Subcutaneous adipose tissue (tissue), 4 donors: ENCODE results near the gene ACP2. TPM values are rescaled to one million over a fixed set of nuclear protein-coding genes. Genes with fewer than 3 reads are reported as not detected.

ENCODE experiments used
- total RNA-seq, 4 donors: library from RNA; depleted of rRNA; stranded (reverse); fragments of >200 nt; gene quantifications; one replicate each; pipeline ENCODE4 v1.1.0, GENCODE V29; 2016
- TF ChIP-seq, protein P1 (sequence below): fragments of 450-650 bp; IDR thresholded peaks from one replicate; pipeline ENCODE4 v1.5.1; 2016; ENCODE audit warnings: low read depth, mild to moderate bottlenecking, control low read depth, antibody characterized with exemption, moderate library complexity

ACP2 gene
- total RNA-seq, 4 donors from 2014 or later, result 30.7 to 116 (median 42.3) TPM

DNA sequence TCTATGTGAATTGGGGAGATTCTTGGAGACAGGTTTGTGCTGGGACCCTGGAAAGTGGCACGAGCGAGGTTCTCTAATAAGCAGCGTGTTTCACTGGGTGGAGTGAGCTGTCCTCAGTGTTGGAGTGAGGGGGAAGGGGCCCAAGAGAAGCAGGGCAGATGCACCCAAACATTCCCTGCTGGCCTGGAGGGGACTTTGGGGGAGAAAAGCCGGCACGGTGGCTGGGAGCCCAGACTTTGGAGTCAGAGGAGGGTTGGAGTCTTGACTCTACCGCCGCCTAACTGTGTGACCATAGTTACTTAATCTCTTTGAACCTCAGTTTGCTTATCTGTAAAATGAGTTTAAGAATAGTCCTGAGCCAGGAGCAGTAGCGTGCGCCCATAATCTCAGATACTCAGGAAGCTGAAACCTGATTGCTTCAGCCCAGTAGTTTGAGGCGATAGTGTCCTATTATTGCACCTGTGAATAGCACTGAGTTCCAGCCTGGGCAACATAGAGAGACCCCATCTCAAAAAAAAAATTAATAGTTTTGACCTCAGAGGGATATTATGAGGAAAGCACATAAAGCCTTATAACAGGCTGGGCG is 9.8 kb upstream of the ACP2 start:
- TF ChIP-seq, protein P1, sequence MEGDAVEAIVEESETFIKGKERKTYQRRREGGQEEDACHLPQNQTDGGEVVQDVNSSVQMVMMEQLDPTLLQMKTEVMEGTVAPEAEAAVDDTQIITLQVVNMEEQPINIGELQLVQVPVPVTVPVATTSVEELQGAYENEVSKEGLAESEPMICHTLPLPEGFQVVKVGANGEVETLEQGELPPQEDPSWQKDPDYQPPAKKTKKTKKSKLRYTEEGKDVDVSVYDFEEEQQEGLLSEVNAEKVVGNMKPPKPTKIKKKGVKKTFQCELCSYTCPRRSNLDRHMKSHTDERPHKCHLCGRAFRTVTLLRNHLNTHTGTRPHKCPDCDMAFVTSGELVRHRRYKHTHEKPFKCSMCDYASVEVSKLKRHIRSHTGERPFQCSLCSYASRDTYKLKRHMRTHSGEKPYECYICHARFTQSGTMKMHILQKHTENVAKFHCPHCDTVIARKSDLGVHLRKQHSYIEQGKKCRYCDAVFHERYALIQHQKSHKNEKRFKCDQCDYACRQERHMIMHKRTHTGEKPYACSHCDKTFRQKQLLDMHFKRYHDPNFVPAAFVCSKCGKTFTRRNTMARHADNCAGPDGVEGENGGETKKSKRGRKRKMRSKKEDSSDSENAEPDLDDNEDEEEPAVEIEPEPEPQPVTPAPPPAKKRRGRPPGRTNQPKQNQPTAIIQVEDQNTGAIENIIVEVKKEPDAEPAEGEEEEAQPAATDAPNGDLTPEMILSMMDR, result no peak

DNA sequence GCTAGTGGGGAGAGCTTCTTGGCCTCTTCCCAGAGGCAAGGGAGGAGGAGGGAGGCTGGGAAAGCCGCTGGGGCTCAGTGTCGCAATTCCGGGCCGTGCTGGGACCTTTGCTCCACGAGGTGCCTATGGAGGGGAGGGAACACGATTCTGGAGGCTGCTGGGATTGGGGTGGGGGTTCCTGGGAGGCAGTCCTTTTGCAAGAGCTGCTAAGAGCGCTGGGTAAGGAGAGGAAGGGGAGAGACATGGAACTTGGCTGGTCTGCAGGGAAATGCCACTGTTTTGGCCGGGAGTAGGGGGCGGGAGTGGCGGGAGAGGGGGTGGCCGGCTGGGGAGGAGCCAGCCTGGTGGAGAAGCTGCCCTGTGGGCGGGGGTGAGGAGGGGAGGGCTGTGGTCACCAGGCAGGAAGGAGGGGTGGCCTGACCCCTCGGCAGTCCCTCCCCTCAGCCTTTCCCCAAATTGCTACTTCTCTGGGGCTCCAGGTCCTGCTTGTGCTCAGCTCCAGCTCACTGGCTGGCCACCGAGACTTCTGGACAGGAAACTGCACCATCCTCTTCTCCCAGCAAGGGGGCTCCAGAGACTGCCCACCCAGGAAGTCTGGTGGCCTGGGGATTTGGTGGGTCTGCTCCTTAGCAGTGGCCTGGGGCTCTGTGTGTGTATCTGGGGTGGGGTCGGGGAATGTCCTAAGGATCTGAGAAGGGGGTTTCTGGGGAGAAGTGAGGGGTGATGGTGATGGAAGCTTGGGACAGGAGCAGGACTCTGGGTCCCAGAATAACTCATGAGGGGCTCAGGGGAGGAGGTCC is 9.1 kb upstream of the ACP2 start, which contains the start of gene NR1H3:
TSS of gene NR1H3 (plus strand) at position 480 of the 800 bp plus-strand sequence. CDS start 1,221 bp downstream, outside the sequence.
- TF ChIP-seq, protein P1, result no peak

DNA sequence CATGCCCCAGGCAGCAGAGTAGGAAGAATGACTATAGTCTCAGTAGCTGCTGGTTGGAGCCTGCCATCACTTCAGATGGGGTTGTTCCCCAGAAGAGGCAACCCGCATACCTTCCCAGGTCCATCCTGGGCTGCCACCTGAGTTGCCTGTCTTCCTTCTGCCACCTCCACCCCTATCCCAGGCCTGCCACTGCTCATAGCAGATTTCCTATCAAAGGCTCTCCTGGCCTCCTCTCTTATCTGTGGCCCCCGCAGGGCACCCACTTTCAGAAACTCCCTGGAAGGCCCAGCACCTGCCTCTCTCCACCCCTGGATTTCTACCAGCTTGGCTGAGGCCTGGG is 8.5 kb upstream of the ACP2 start:
- TF ChIP-seq, protein P1, result no peak

DNA sequence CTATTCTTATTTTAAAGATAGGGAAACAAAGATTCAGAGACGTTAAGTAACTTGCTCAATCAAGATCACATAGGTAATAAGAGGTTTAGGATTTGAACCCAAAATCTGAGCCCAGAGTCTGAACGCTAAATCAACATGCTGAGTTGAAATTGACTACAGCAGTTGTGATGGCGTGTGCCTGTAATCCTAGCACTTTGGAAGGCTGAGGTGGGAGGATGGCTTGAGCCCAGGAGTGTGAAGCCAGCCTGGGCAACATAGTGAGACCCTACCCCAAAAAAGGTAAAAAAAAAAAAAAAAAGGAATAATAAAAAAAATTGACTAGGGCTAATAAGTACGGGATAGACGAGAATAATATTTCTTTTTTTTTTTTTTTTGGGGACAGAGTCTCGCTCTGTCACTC is 7.8 kb upstream of the ACP2 start:
- TF ChIP-seq, protein P1, result no peak

DNA sequence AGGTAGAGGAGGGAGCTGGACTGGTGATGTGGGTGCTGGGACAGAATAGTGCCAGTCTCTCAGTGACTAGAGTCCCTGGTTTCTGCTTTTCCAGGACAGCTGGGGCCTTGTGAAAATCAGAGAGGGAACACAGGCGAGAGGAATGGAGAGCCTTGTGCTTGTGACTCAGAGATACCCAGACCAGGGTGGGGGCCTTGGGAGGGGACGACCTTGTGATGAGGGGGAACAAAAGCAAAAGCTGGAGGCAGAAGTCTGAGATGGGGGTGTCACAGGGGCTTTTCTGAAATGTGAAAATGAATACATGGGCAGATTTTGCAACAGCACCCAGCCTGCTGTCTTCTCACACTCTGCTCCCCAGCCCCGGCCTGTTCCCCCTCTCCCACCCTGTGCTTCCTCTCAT is 5.8 kb upstream of the ACP2 start:
- TF ChIP-seq, protein P1, result no peak

DNA sequence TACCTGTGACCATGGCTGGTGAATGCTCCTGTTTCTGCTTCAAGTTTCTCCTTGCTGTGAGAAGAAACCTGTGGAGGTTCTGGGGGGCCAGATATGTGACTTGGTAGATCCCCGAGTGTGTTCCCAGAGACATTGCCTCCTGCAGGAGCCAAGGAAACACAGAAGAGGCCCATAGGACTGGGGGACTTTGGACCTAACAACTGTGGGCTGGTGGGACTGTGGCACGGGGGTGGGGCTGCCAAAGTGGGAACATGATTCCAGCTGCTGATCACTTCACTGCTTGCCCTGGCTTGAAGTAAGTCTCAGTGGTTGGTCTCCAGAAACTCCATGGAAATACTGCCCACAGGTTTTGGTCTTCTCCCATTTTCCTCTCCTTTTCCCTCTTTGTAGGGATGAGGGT is 5.0 kb upstream of the ACP2 start:
- TF ChIP-seq, protein P1, result no peak

DNA sequence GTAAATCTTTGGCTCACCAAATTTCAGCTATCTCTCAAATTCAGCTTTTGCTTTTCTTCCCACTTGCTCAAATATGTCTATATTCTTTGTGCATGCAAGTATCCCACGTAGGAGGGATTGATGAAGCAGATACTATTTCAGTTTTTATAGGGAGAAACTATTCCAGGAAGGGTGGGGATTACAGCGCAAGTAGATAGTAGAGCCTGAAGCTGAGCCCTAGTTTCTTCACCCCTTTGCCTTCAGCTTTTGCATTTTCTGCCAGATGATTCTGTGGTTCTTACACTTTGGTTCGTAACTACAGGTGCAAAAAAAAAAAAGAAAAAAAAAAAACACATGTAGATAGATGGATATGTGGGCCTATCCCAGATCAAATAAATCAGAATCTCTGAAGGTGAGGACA is 3.1 kb upstream of the ACP2 start:
- TF ChIP-seq, protein P1, result no peak
